Fibroblast of villous mesenchyme (primary cell): ENCODE results near the gene HES5. TPM values are rescaled to one million over a fixed set of nuclear protein-coding genes. Genes with fewer than 3 reads are reported as not detected.
"Not testable (repeated sequence)": the region's sequence is repeated elsewhere in the genome, so short reads cannot be mapped to it uniquely, and the experiment has no call there.

Experiments
- DNase-seq: peaks from one replicate; pipeline ENCODE4 v3.0.0-alpha.2; 2010; ENCODE audit warnings: low read depth
- H3K4me3 ChIP-seq: 2 replicates; pipeline ENCODE4 v1.5.1; 2011; ENCODE audit warnings: low read depth, mild to moderate bottlenecking, low read length
- CTCF ChIP-seq: IDR thresholded peaks from 2 replicates; pipeline ENCODE4 v1.5.1; 2012; ENCODE audit warnings: low read depth, mild to moderate bottlenecking, low read length; ENCODE audit not compliant: insufficient read depth
- total RNA-seq: library from RNA; depleted of rRNA; stranded (reverse); fragments of >200 nt; gene quantifications from 2 replicates; pipeline ENCODE4 v1.2.3, GENCODE V29; 2012

HES5 gene
- total RNA-seq, 1 donor, result under 0.01 TPM

GRCh38 chr1:2555634-2556276 is 25.7 kb upstream of the HES5 start:
- no peak for TF ChIP-seq CTCF
- H3K4me3 ChIP-seq, result peak overlapping the region; percentile 62
- DNase-seq, result peak; percentile 76

GRCh38 chr1:2554621-2555387 is 24.7 kb upstream of the HES5 start:
- H3K4me3 ChIP-seq, result no peak overlapping the region
- no peak for DNase-seq

GRCh38 chr1:2553871-2554620 is 24.0 kb upstream of the HES5 start:
- no peak for TF ChIP-seq CTCF
- no peak overlapping the region for H3K4me3 ChIP-seq
- no peak for DNase-seq

More at GRCh38 chr1:2554621-2555387, 24.7 kb upstream of the HES5 start:
- TF ChIP-seq CTCF, result peak; percentile 42

- not testable (repeated sequence) for H3K4me3 ChIP-seq, DNase-seq
Observed at GRCh38 chr1:2553076-2553475, 23.0 kb upstream of the HES5 start.

GRCh38 chr1:2552189-2552588 is 22.1 kb upstream of the HES5 start:
- H3K4me3 ChIP-seq, result no peak overlapping the region
- no peak for TF ChIP-seq CTCF
- DNase-seq, result no peak

- DNase-seq, H3K4me3 ChIP-seq: not testable (repeated sequence)
Observed at GRCh38 chr1:2551544-2551943, 21.5 kb upstream of the HES5 start.

- DNase-seq, H3K4me3 ChIP-seq: not testable (repeated sequence)
Observed at GRCh38 chr1:2550309-2550861, 20.3 kb upstream of the HES5 start.

- DNase-seq, H3K4me3 ChIP-seq: not testable (repeated sequence)
Observed at GRCh38 chr1:2549367-2550029, 19.4 kb upstream of the HES5 start.
